HG03159 (cell line): Measurements from ENCODE around the gene PIGP.
A peak's percentile ranks its signal among the peaks of the same experiment; 100 is the strongest.
"Not testable (repeated sequence)": the region's sequence is repeated elsewhere in the genome, so short reads cannot be mapped to it uniquely, and the experiment has no call there.

Experiments
- ATAC-seq: cut with Tn5 transposase; IDR thresholded peaks from one replicate; pipeline ENCODE4 v1.9.1; 2021; ENCODE audit warnings: mild to moderate bottlenecking, moderate library complexity; ENCODE audit not compliant: unreplicated experiment

The PIGP gene

DNA sequence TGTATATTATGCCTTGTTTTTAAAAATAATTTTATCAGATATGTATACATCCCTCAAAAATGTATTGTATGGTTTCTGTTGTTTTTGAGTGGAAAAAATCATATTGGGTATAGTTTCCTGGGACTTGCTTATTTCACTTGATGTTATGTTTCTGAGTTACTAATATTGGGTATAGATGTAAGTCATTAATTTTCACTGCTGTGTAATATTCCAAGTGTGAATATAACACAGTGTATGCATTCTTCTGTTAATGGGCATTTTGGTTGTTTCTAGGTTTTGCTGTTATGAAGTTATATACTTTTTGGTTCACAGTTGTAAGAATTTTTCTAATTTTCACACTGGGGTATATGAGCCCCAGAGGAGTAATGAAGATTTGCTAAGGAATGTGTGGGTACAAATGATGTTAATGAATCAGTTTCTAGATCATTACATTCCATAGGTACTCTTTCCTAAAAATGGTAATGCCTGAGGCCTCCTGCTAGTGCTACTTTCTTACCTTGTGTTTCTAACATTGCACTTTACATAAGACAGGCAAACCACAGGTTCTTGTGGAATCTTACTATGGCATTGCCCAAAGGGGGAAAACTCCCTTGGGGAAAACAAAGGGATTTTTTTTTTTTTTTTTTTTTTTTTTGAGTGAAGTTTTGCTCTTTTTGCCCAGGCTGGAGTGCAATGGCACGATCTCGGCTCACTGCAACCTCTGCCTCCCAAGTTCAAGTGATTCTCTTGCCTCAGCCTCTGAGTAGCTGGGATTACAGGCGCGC, 3.4 kb upstream of the PIGP start:
- no peak for ATAC-seq

DNA sequence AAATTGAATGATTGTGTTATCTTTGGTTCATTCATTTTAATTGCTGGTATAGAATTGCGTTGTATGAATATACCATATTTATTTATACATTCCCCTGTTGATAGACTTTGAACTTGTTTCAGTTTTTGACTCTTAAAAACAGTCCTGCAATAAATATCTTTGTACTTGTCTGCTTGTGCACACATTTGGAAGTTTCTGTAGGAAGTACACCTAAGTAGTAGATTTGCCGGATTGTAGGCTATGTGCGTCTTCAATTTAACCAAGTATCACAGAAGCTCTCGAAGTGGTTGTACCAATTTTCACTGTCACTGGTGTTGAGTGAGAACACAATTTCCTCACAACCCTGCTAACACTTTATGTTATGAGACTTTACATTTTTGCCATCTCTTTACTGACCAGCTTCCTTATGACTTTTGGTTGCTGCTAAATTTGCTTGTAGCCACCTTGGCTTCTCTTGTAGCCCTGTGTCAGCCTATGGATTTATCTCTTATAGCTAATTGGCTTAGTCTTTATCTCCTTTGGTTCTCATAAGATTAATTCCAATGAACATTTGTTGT, 2.4 kb upstream of the PIGP start:
- ATAC-seq, result no peak

DNA sequence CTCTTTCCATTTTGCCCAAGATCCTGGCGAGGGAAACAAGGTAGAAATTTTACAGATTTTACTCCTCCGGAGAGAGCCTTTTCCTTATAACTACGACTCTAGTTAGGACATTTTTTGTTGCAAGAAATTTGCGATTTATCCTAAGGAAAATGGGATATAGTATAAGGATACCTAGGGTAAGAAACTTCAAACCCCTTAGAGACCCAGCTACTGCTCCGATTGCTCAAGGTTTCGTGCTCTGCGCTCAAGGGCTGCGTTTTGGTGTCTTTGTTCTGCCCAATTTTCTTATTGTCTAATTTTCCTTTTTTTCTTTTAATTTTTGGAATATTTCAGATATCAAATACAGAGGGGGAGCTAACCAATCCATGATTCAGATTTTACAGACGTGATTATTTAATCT, 1.7 kb upstream of the PIGP start:
- ATAC-seq, result no peak

- no peak for ATAC-seq
Observed at GRCh38 chr21:37074197-37074510, 1.3 kb upstream of the PIGP start.

- ATAC-seq, result peak; percentile 35
Observed at GRCh38 chr21:37073417-37074196, 736 bp upstream of the PIGP start.

DNA sequence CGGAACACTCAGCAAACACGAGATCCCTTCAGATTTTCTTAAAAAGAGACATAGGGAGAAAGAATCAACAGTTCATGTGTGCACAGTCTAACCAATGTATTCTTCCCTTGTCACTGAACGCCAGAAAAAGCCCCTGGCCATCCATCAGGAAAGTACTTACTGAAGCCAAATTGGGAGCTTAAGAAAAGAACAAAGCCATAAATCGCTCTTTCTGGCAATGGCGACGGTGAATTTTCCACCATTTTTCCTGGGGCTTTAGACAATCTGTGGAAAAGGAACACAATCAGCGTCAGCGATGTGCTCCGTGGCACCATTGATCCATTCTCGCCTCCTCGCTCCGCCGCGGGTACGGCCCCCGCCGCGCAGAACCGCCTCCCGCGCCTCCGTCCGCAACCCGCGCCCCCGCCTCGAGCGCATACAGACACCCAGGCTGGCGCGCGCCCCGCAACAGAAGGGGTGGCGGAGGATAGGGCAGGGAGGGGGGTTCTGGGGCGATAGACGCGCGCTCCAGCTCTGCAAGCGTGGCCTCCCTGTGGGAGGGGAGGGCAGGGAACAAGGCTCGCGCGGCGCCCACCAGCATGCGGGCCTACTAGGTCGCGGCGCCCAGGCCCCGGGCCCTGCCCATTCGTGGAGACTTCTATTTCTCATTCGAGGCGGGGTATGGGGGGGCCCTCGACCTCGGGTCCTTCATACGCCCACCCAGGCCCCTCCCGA, 440 bp downstream of the PIGP start:
- peak; percentile 45 for ATAC-seq

GRCh38 chr21:37071561-37072273, 1.2 kb downstream of the PIGP start:
- no peak for ATAC-seq

GRCh38 chr21:37065561-37066177, 7.2 kb downstream of the PIGP start:
- ATAC-seq, result no peak

DNA sequence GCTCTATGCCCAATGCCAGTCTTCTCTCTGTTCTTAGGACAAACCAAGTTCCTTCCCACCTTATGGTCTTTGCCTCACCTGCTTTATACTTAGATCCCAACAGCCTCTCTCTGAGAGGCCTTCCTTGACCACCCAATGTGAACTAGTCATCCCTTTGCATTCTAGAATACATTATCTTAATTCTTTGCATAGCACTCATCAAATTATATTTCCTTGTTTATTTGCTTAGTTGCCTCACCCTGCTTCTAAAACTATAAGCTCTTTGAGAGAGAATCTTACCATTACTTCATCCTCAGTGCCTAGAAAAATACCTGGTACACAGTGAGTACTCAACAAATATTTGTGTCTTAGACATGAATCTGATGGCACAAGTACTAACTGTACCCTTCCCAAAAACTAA, 8.0 kb downstream of the PIGP start:
- ATAC-seq, result no peak

GRCh38 chr21:37063433-37063832, 9.4 kb downstream of the PIGP start:
- no peak for ATAC-seq

DNA sequence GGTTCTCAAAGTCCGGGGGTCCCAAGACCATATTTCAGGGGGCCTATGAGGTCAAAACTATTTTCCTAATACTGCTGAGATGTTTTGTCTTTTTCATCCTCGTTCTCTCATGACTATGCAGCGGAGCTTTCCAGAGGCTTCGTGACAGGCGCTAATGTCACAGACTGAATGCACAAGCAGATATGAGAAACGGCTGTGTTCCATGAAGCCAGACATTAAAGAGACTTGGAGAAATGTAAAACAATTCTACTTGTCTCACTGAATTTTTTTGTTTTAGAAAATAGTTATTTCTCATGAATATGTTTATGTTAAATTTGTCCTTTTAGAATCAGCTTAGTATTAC, 10.3 kb downstream of the PIGP start:
- no peak for ATAC-seq

DNA sequence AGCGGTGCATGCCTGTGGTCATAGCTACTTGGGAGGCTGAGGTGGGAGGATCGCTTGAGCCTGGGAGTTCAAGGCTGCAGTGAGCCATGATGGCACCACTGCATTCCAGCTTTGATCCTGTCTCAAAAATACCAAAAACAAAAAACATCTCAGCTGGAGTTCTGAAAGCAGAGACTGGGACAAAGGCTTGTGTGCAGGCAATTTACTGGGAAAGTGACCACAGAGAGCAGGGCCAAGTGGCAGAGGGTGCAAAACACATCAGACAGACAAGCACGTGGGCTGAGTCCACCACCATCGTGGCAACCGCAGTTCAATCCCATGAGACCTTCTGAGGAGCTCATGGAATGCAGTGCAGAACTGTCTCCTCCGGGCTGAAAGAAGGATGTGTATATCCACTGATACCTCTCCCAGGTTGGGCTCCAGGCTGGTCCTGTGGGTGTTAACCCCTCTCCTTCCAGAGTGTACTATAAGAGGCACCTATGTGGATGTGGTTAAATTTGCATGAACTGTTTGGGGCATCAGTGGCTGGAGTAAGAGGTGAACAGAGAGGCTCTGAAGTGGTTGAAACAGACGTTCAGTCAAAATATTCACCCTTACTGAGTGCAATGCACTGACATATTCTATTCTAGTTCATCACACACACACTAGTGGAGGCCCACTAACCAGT, 10.8 kb downstream of the PIGP start:
- no peak for ATAC-seq

DNA sequence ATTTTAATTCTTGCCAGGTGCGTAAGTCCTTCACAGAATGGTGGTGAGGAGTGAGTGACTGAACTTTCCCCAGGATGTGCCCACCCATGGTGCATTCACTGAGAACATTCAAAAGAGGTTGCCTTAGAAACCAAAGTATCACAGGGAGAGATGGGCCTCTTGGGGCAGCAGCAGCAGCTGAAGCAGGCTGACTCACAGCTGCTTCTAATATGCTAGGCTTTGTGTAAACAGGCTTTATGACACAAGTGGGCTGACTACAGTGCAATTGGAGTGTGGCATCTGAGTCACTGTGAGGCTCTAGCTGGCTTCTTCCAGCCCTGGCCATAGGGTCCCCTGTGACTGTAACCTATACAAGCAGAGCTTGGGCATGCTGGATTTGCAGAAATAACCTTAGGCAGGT, 12.6 kb downstream of the PIGP start:
- ATAC-seq, result no peak

DNA sequence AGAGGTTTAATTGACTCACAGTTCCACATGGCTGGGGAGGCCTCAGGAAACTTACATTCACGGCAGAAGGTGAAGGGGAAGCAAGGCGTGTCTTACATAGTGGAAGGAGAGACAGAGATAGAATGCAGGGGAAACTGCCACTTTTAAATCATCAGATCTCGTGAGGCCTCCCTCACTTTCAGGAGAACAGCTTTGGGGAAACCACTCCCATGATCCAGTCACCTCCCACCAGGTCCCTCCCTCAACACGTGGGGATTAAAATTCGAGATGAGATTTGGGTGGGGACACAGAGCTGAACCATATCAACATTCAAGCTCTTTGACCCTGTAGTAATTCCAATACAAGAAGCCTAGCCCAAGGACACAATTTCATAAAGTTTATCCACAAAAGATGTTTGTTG, 13.7 kb downstream of the PIGP start:
- ATAC-seq, result no peak

- ATAC-seq, result no peak
Observed at GRCh38 chr21:37058261-37058660, 14.6 kb downstream of the PIGP start.

GRCh38 chr21:37057614-37058013, 15.3 kb downstream of the PIGP start:
- no peak for ATAC-seq

DNA sequence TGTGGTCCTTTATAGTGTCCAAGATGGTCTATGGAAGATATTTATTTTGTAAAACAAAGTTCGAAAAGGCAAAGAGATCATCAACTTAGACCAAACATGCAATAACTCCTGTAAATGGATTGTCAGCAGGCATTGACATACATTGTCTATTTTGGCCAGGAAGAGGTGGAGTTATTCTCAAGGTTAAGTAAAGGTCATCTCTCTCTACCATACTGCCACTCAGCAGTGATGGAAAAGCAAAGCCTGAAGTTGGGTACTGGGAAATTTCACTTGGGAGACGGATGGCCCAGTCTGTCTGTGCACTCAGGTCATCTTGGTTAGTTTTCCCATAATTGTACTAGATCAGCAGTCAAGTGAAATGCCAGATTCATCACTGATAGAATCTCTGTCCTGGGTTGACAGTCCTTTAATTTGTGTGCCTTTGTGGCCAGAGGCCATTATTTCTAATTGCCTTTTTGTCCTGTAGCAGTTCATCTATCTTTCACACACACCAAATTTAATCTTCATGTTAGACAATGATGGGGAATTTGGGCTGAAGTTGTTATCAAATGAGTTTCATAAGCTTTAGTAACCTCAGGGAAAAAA, 17.5 kb downstream of the PIGP start:
- ATAC-seq, result no peak

- ATAC-seq, result not testable (repeated sequence)
Observed at GRCh38 chr21:37049741-37050140, 23.1 kb downstream of the PIGP start.

GRCh38 chr21:37047079-37047478, 25.8 kb downstream of the PIGP start:
- no peak for ATAC-seq

- ATAC-seq, result no peak
Observed at GRCh38 chr21:37045556-37045955, 27.3 kb downstream of the PIGP start.
